ENCODE measurements around the gene FHOD3. TPM values are rescaled to one million over a fixed set of nuclear protein-coding genes. Genes with fewer than 3 reads are reported as not detected.

The FHOD3 gene
- total and polyA plus RNA-seq, 2 donors (not counting 1 experiment from before 2014, with no cell fraction given), result not detected

DNA sequence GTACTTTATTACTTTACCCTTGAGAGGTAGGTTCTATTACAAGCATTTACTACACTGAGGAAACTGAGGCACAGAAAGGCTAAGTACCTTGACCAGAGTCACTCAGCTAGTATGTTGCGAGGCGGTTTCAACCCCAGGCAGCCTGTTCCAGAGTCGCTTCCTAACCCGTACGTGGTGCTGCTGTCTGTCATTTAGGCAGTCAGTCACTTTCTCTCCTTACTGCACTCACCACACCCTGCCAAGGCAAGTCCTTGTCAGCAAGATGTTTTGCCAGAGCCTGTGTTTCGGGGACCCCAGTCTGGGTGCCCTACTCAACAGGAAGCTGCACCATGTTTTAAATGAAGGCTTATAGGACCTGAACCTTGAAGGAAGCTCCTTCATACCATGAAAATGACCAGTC, 356.4 kb downstream of the FHOD3 start:
- no peak overlapping the region for H3K27ac ChIP-seq (ENCODE audit: low read length in 2 of 2)
- no peak for TF ChIP-seq EZH2 (IDR thresholded peaks at IDR 0.05; ENCODE audit: borderline replicate concordance, insufficient read depth, low read depth, low read length, poor library complexity, severe bottlenecking)
- TF ChIP-seq, protein P1, sequence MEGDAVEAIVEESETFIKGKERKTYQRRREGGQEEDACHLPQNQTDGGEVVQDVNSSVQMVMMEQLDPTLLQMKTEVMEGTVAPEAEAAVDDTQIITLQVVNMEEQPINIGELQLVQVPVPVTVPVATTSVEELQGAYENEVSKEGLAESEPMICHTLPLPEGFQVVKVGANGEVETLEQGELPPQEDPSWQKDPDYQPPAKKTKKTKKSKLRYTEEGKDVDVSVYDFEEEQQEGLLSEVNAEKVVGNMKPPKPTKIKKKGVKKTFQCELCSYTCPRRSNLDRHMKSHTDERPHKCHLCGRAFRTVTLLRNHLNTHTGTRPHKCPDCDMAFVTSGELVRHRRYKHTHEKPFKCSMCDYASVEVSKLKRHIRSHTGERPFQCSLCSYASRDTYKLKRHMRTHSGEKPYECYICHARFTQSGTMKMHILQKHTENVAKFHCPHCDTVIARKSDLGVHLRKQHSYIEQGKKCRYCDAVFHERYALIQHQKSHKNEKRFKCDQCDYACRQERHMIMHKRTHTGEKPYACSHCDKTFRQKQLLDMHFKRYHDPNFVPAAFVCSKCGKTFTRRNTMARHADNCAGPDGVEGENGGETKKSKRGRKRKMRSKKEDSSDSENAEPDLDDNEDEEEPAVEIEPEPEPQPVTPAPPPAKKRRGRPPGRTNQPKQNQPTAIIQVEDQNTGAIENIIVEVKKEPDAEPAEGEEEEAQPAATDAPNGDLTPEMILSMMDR (IDR thresholded peaks at IDR 0.05), result no peak
- intact Hi-C loops (cut with micrococcal nuclease), result no loop called here
- H3K4me1 ChIP-seq (ENCODE audit: control insufficient read depth in 2 of 2, insufficient read depth in 2 of 2, low read length in 2 of 2), result no peaks in the 10 kb centered on the region
- no peak overlapping the region for H3K4me3 Mint-ChIP-seq
- H3K27me3 Mint-ChIP-seq, result peaks cover 19% of the 10 kb centered on the region
- ChIA-PET CTCF (no interaction called here), POLR2A (no interaction called here)
- DNase-seq (no peak), ATAC-seq (ENCODE audit: low read depth) (no peak)
- H3K9ac ChIP-seq (ENCODE audit: low read length), result no peak overlapping the region
- H3K4me2 ChIP-seq (replicated peaks; ENCODE audit: low read depth, low read length, poor library complexity, severe bottlenecking), result no peak overlapping the region
- no peak overlapping the region for H3K27ac Mint-ChIP-seq
- H3K9me3 ChIP-seq (ENCODE audit: control extremely low read depth in 1 of 3, control insufficient read depth in 2 of 3, insufficient read depth in 1 of 3, low read length in 2 of 3), result no peaks in the 10 kb centered on the region
- H3K4me1 Mint-ChIP-seq, result no peaks in the 10 kb centered on the region
- peaks cover 0 to 7% (median 1%) of the 10 kb centered on the region in 4 experiments for H3K27me3 ChIP-seq (replicated peaks in 1 of 4; ENCODE audit: control extremely low read depth in 1 of 4, control insufficient read depth in 3 of 4, insufficient read depth in 4 of 4, low read length in 3 of 4)
- no peaks in the 10 kb centered on the region for H4K20me1 ChIP-seq (ENCODE audit: control insufficient read depth, insufficient read depth, low read length, poor library complexity, severe bottlenecking)
- H3K79me2 ChIP-seq (ENCODE audit: control insufficient read depth, insufficient read depth, low read length), result no peaks in the 10 kb centered on the region
- 95% methylated on average over 5 of the region's 6 CpGs for WGBS (ENCODE audit: insufficient coverage)
- H3K9me3 Mint-ChIP-seq (ENCODE audit: insufficient read depth), result no peaks in the 10 kb centered on the region
- no peak overlapping the region for H2AFZ ChIP-seq (ENCODE audit: insufficient read depth, low read depth, low read length, poor library complexity, severe bottlenecking)
- H3K36me3 ChIP-seq (replicated peaks in 1 of 2; ENCODE audit: control extremely low read depth in 1 of 2, control insufficient read depth in 1 of 2, extremely low read depth in 1 of 2, insufficient read depth in 2 of 2, low read length in 1 of 2), result no peaks in the 10 kb centered on the region
- no peak overlapping the region for H3K4me3 ChIP-seq (ENCODE audit: control extremely low read depth in 1 of 5, extremely low read depth in 1 of 5, insufficient read depth in 1 of 5, low read depth in 2 of 5, low read length in 4 of 5)

DNA sequence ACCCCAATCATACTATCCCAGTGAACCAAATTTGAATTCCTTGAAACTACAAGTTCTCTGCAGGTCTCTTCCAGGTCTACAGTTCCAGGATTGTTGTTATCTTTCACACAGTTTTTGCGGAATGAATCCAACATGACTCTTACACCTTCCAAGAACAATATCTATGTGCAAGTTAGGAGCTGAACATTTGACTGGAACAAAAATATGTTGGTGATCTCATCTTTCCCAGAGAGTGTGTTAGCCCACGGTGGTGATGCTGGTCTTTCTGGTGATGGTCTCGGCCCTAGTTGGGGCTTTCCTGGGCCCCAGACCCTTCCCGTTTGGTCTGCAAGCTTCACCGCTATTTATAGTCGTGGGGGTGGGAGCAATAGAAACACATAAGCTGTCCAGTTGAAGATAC, 357.6 kb downstream of the FHOD3 start:
- no peaks in the 10 kb centered on the region for H3K36me3 ChIP-seq (replicated peaks in 1 of 2; ENCODE audit: control extremely low read depth in 1 of 2, control insufficient read depth in 1 of 2, extremely low read depth in 1 of 2, insufficient read depth in 2 of 2, low read length in 1 of 2)
- ATAC-seq (ENCODE audit: low read depth) (no peak), DNase-seq (no peak)
- H4K20me1 ChIP-seq (ENCODE audit: control insufficient read depth, insufficient read depth, low read length, poor library complexity, severe bottlenecking), result no peaks in the 10 kb centered on the region
- H3K9me3 ChIP-seq (ENCODE audit: control extremely low read depth in 1 of 3, control insufficient read depth in 2 of 3, insufficient read depth in 1 of 3, low read length in 2 of 3), result no peaks in the 10 kb centered on the region
- intact Hi-C loops (cut with micrococcal nuclease), result no loop called here
- Mint-ChIP-seq H3K9me3 (ENCODE audit: insufficient read depth) (no peaks in the 10 kb centered on the region), H3K27ac (no peak overlapping the region), H3K27me3 (peaks cover 19% of the 10 kb centered on the region), H3K4me1 (no peaks in the 10 kb centered on the region), H3K4me3 (no peak overlapping the region)
- H3K9ac ChIP-seq (ENCODE audit: low read length), result no peak overlapping the region
- no peak overlapping the region for H3K4me3 ChIP-seq (ENCODE audit: control extremely low read depth in 1 of 5, extremely low read depth in 1 of 5, insufficient read depth in 1 of 5, low read depth in 2 of 5, low read length in 4 of 5)
- WGBS (ENCODE audit: insufficient coverage), result 84% methylated on average over 5 of the region's 6 CpGs
- peaks cover 0 to 7% (median 1%) of the 10 kb centered on the region in 4 experiments for H3K27me3 ChIP-seq (replicated peaks in 1 of 4; ENCODE audit: control extremely low read depth in 1 of 4, control insufficient read depth in 3 of 4, insufficient read depth in 4 of 4, low read length in 3 of 4)
- H3K79me2 ChIP-seq (ENCODE audit: control insufficient read depth, insufficient read depth, low read length), result no peaks in the 10 kb centered on the region
- no peak for TF ChIP-seq EZH2 (IDR thresholded peaks at IDR 0.05; ENCODE audit: borderline replicate concordance, insufficient read depth, low read depth, low read length, poor library complexity, severe bottlenecking)
- TF ChIP-seq, protein P1 (IDR thresholded peaks at IDR 0.05), result no peak
- ChIA-PET CTCF (no interaction called here), POLR2A (no interaction called here)
- H3K4me1 ChIP-seq (ENCODE audit: control insufficient read depth in 2 of 2, insufficient read depth in 2 of 2, low read length in 2 of 2), result no peaks in the 10 kb centered on the region
- H2AFZ ChIP-seq (ENCODE audit: insufficient read depth, low read depth, low read length, poor library complexity, severe bottlenecking), result no peak overlapping the region
- H3K27ac ChIP-seq (ENCODE audit: low read length in 2 of 2), result no peak overlapping the region
- H3K4me2 ChIP-seq (replicated peaks; ENCODE audit: low read depth, low read length, poor library complexity, severe bottlenecking), result no peak overlapping the region

All from B cell (primary cell).